IgD-negative memory B cell (primary cell): ENCODE data around the gene RTL1. TPM values are rescaled to one million over a fixed set of nuclear protein-coding genes. Genes with fewer than 3 reads are reported as not detected.

ENCODE experiments used
- H3K27ac Mint-ChIP-seq, 3 donors: one replicate each; pipeline ENCODE4 v1.8.0; 2020 to 2022; ENCODE audit warnings: mild to moderate bottlenecking in 3 of 3, mixed read lengths in 3 of 3, moderate library complexity in 1 of 3
- H3K27me3 Mint-ChIP-seq: one replicate; pipeline ENCODE4 v1.8.0; 2021; ENCODE audit warnings: mixed read lengths
- H3K36me3 Mint-ChIP-seq: one replicate; pipeline ENCODE4 v1.8.0; 2020; ENCODE audit warnings: mild to moderate bottlenecking, mixed read lengths
- H3K4me1 Mint-ChIP-seq, 3 donors: one replicate each; pipeline ENCODE4 v1.8.0; 2020 to 2022; ENCODE audit warnings: mixed read lengths in 3 of 3, mild to moderate bottlenecking in 1 of 3
- H3K4me3 Mint-ChIP-seq, 4 donors: one replicate each; pipeline ENCODE4 v1.8.0; 2020 to 2022; ENCODE audit warnings: mild to moderate bottlenecking in 4 of 4, mixed read lengths in 4 of 4, moderate library complexity in 3 of 4
- H3K9me3 Mint-ChIP-seq, 3 donors: one replicate each; pipeline ENCODE4 v1.8.0; 2020 to 2021; ENCODE audit warnings: mixed read lengths in 3 of 3, mild to moderate bottlenecking in 1 of 3
- polyA plus RNA-seq: library from polyadenylated mRNA; unstranded; fragments of 300-500 nt; fragmentation: Illumina TruSeq; gene quantifications from one replicate; pipeline ENCODE4 v1.2.3, GENCODE V29; 2021

Gene RTL1
- polyA plus RNA-seq, 1 donor from 2014 or later: not detected

DNA sequence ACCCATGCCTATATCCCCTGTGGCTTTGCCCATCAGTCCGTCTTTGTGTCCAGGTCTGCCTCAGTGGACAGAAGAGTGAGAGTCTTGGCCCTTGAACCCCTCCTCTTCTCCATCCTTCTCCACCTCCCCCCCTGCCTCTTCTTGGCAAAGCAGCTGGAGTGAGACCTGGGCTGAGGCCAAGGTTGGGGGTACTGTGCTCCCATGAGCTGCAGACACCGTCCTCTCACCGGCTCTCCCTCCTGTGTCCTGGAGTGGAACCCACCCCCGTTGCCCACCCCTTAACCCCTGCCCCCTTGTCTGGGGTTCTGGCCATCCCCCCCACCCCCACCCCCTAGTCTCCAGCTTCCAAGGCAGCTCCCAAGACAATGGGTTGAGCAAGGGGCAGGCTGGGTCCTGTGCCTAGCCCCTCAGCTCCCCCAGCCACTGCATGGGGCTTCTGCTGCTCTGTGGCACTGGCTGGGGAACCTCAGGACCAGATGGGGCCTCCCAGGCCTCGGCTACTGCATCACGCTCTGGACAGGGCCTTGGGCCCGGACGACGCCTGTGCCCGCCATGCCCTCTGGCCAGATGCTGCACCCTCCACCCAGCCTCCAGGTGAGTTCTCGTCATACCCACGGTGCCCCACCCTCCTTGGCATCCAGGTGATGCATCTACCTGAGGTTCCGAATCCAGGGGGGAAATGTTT, 35.7 kb downstream of the RTL1 start:
- peaks cover 0 to 5% (median 3%) of the 10 kb centered on the region in 3 donors for H3K9me3 Mint-ChIP-seq
- peaks cover 0 to 2% (median 2%) of the 10 kb centered on the region in 3 donors for H3K4me1 Mint-ChIP-seq
- H3K4me3 Mint-ChIP-seq: no peak overlapping the region
- H3K27ac Mint-ChIP-seq: no peak overlapping the region
- H3K27me3 Mint-ChIP-seq: no peaks in the 10 kb centered on the region
- H3K36me3 Mint-ChIP-seq: no peaks in the 10 kb centered on the region

DNA sequence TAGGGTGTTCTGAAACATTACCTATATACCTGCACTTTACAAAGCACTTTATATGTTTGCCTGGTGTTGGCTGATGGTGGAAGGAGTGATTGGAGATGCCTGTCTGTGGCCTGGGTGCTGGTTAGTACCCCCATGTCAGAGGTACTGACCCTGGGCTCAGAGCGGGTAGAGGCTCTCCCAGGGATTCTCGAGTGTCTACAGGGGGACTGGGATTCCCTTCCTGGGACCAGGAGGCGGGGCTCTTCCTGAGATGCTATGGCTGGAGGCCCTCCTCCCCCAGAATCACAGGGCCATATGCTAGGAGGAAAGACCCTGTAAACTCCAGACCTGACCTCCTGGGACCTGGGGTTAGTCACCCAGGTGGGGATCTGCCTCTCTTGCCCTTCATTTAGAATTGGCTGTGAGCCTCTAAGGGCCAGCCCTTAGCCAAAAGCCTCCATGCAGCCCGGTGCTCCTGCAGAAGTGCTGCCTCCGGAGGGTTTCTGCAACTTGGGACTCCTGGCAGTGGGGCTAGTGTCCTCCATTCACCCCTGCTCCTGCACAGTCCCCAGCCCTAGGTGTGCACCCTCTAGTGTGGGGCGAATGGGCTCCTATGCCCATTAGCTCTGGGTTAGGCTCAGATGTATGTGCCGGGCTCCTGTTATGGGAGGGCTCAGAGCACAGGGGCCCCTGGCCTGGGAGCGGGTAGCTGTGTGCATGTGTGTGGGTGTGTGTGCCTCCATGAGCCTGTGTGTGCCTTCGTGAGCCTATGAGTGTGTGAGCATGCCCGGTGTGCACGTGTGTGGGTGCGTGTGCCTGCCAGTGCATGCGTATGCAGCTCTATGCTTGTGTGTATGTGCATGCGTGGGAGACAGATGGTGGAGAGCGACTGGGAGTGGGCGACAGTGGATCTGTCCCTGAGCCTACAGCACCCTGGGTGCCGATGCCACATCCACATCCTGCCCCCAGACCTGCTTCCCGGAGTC, 36.6 kb downstream of the RTL1 start:
- no peak overlapping the region for H3K27ac Mint-ChIP-seq
- no peaks in the 10 kb centered on the region for H3K36me3 Mint-ChIP-seq
- H3K4me3 Mint-ChIP-seq: no peak overlapping the region
- peaks cover 0 to 3% (median 1%) of the 10 kb centered on the region in 3 donors for H3K9me3 Mint-ChIP-seq
- H3K27me3 Mint-ChIP-seq: no peaks in the 10 kb centered on the region
- peaks cover 0 to 2% (median 0%) of the 10 kb centered on the region in 3 donors for H3K4me1 Mint-ChIP-seq

DNA sequence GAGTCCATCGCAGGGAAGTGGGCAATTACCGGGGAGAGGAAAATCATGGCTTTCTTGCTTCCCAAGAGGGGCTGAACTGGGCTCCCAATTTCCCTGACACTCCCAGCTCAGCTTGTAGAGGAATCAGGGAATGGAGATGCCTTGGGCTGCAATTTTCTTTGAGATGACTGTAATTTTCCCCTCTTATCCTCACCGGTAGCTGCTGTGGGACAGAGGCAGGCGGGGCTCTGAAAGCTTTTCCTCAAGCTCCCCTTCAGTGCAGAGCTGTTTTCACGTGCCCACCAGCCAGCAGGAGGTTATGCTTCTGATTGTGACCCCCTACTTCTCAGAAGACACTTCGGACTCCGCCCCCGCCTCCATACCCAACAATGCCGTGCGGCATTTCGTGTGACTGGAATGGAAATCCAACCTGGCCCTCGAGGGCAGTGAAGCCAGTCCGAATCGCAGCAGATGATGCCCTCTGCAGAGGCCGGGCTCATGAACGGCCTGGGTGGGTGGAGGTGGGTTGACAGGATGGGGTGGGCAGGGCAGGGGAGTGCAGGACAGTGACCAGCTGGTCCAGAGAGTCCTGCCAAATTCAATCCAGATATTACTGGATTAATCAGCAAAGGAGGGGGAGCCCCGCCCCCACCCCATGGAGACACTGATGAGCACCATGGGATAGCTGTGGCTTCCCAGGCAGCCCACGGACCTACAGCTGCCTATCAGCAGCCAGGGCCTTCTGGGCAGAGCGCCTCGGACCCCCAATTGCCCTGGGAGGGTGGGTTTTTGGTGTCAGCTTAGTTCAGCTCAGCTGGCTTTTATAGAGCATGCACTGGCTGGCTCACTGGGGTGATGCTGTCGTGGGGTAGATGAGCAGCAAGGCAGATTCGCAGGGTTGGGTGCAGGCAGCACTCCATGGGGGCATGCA, 37.6 kb downstream of the RTL1 start:
- H3K27ac Mint-ChIP-seq: no peak overlapping the region
- peaks cover 0 to 2% (median 0%) of the 10 kb centered on the region in 3 donors for H3K4me1 Mint-ChIP-seq
- H3K4me3 Mint-ChIP-seq: no peak overlapping the region
- no peaks in the 10 kb centered on the region for H3K27me3 Mint-ChIP-seq
- H3K36me3 Mint-ChIP-seq: no peaks in the 10 kb centered on the region
- peaks cover 0 to 3% (median 0%) of the 10 kb centered on the region in 3 donors for H3K9me3 Mint-ChIP-seq

DNA sequence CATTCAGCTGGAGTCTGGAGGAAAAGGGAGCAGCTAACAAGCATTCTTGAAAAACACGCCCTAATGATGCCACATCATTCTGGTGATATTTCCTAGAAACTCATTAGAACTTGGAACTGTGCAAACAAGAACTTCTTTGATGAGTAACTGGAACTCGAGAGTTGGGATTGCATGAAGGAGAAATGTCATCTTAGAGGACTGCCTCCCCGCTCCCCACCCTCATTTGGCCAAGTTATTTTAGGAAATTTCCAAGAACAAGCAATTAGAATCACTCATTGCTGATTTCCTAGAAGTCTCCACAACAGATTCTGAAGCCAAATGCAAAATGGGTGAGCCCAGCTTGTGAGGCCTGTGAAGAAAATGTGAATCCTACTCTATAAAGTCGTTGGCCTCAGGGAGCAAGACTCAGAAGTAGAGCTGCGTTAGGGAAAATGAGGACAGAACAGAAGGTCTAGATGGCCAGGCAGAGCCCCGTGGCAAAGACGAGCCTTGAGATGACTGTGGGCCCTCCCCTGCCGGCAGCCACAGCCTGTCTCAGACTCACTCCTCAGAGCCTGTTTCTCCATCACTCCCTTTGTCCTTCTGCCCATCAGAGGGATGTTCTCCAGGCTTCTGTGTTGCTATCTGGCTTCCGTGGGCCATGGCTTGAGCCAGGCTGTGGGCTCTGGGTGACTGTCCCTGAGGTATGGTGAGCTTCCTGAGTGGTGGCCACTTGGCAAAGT, 38.4 kb downstream of the RTL1 start:
- H3K36me3 Mint-ChIP-seq: no peaks in the 10 kb centered on the region
- peaks cover 0 to 3% (median 0%) of the 10 kb centered on the region in 3 donors for H3K9me3 Mint-ChIP-seq
- no peak overlapping the region for H3K27ac Mint-ChIP-seq
- peaks cover 0 to 2% (median 0%) of the 10 kb centered on the region in 3 donors for H3K4me1 Mint-ChIP-seq
- H3K4me3 Mint-ChIP-seq: no peak overlapping the region
- H3K27me3 Mint-ChIP-seq: peaks cover under 1% of the 10 kb centered on the region

DNA sequence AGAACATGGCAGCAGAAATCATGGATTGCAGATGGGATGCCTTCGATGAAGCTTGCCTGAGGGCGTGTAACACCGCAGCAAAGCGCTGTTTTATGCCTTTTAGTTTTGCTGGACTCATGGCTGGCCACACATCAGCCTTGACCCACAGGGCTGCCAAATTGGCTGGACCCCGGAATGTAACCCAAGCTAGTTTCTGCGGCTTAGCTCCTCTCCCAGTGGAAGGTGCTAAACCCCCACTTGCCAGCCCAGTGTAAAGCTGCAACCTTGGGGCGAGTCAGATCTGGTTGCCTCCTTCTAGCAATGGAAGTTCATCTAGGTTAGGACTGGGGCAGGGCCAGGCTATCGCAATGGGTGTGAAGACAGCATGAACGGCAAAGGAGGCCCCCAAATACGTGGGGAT, 39.3 kb downstream of the RTL1 start:
- no peak overlapping the region for H3K27ac Mint-ChIP-seq
- no peak overlapping the region for H3K4me3 Mint-ChIP-seq
- H3K36me3 Mint-ChIP-seq: no peaks in the 10 kb centered on the region
- H3K27me3 Mint-ChIP-seq: peaks cover 3% of the 10 kb centered on the region
- peaks cover 0 to 3% (median 0%) of the 10 kb centered on the region in 3 donors for H3K9me3 Mint-ChIP-seq
- H3K4me1 Mint-ChIP-seq: peaks cover 0 to 2% (median 0%) of the 10 kb centered on the region in 3 donors

DNA sequence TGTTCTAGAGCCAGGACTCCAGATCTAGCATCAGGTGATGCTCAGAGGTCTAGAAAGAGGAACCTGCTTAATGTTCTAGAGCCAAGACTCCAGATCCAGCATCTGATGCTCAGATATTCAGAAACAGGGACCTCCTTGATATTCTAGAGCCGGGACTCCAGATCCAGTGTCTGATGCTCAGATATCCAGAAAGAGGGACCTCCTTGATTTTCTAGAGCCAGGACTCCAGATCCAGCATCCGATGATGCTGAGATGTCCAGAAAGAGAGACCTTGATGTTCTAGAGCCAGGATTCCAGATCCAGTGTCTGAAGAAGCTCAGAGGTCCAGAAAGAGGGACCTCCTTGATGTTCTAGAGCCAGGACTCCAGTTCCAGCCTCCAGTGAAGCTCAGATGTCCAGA, 40.7 kb downstream of the RTL1 start:
- Mint-ChIP-seq H3K36me3 (no peaks in the 10 kb centered on the region), H3K4me3 (no peak overlapping the region), H3K27me3 (peaks cover 3% of the 10 kb centered on the region), H3K27ac (no peak overlapping the region), H3K9me3 (peaks cover 0 to 3% (median 0%) of the 10 kb centered on the region in 3 donors), H3K4me1 (peaks cover 0 to 2% (median 0%) of the 10 kb centered on the region in 3 donors)

DNA sequence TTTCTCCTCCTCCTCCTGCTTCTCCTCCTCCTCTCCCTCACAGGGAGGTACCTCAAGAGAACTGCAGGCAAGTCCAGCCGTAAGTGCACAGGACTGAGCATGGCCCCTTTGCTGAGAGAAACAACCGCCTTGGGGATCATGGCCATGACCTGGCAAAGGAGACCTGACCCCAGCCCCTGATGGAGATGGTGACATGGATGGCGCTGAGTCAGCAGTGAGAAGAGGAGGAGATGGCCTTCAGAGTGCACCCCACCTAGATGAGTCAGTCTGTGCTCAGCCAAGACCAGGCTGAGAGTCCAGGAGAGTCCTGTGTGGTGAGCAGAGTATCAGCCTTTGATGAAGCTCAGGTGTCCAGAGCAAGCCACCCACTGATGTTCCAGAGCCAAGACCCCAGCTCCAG, 41.2 kb downstream of the RTL1 start:
- peaks cover 0 to 2% (median 0%) of the 10 kb centered on the region in 3 donors for H3K4me1 Mint-ChIP-seq
- H3K36me3 Mint-ChIP-seq: no peaks in the 10 kb centered on the region
- peaks cover 0 to 3% (median 0%) of the 10 kb centered on the region in 3 donors for H3K9me3 Mint-ChIP-seq

DNA sequence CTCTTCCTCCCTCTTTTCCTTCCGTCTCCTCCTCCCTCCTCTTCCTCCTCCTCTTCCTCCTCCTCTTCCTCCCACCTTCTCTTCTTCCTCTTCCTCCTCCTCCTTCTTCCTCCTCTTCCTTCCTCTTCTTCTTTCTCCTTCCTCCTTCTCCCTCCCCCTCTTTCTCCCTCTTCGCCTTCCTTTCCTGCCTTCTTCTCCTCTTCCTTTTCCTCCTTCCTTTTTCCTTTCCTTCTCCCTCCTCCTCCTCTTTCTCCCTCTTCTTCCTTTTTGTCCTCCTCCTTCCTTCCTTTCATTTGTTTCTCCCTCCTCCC, 41.6 kb downstream of the RTL1 start:
- Mint-ChIP-seq H3K4me3 (no peak overlapping the region), H3K27ac (no peak overlapping the region), H3K4me1 (peaks cover 0 to 2% (median 0%) of the 10 kb centered on the region in 3 donors), H3K9me3 (peaks cover 0 to 3% (median 0%) of the 10 kb centered on the region in 3 donors), H3K36me3 (no peaks in the 10 kb centered on the region), H3K27me3 (peaks cover 3% of the 10 kb centered on the region)

More for the DNA sequence above, 41.2 kb downstream of the RTL1 start:
- Mint-ChIP-seq H3K4me3 (no peak overlapping the region), H3K27ac (no peak overlapping the region), H3K27me3 (peaks cover 3% of the 10 kb centered on the region)

DNA sequence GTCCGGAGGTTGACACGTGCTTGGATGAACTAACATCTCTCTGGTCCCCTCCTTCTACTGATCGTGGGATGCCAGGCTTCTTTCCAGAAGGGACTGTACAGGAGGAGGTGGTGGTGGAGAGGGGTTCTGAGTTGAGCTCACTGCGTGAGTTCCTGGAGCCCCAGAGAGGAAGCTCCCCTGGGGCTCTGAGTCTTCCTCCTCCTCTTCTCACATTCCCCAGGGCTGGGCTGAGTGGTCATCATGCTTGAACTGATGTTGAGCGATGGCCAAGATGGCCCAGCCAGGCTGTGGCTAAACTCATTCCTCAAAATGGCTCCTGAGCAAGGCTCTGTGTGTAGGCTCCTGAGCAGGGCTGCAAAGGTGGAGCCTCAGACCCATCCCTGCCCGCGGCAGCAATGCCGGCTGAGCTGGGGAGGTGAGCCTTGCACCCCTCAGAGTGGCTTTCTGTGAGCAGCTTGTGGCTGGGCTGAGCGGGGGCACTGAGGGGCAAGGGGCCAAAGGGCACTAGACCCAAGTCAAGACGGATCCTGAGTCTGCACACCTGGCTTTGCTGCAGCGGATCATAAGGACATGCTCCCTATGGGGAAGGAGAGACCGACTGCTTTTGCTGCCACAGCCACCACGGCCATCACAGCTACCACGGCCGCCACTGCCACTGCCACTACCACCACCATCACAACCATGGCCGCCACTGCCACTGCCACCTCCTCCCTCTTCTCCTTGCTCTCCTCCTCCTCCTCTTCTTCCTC, 42.2 kb downstream of the RTL1 start:
- Mint-ChIP-seq H3K9me3 (peaks cover 0 to 3% (median 0%) of the 10 kb centered on the region in 3 donors), H3K4me3 (no peak overlapping the region), H3K36me3 (no peaks in the 10 kb centered on the region), H3K27me3 (peaks cover 3% of the 10 kb centered on the region), H3K4me1 (peaks cover 0 to 2% (median 0%) of the 10 kb centered on the region in 3 donors), H3K27ac (no peak overlapping the region)

DNA sequence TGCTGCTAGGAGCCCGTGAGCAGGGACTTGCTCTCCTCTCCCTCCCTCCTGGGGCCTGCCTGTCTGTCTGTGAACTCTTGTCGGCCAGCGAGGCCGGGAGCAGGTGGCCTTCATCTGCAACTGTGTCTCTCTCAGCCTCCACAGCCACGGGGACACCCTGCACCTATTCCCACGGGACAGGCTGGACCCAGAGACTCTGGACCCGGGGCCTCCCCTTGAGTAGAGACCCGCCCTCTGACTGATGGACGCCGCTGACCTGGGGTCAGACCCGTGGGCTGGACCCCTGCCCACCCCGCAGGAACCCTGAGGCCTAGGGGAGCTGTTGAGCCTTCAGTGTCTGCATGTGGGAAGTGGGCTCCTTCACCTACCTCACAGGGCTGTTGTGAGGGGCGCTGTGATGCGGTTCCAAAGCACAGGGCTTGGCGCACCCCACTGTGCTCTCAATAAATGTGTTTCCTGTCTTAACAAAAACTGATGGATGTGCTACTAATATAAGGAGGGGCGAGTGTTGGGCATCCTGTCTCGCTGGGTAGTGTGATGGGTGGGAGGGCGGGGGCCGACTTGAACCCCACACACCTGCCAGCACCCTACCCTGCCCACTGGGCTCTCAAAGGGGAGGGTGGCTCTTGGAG, 42.9 kb downstream of the RTL1 start:
- peaks cover 5% of the 10 kb centered on the region for H3K27me3 Mint-ChIP-seq
- peaks cover 0 to 3% (median 0%) of the 10 kb centered on the region in 3 donors for H3K9me3 Mint-ChIP-seq
- no peaks in the 10 kb centered on the region for H3K4me1 Mint-ChIP-seq
- no peak overlapping the region for H3K27ac Mint-ChIP-seq
- H3K4me3 Mint-ChIP-seq: no peak overlapping the region
- H3K36me3 Mint-ChIP-seq: no peaks in the 10 kb centered on the region

DNA sequence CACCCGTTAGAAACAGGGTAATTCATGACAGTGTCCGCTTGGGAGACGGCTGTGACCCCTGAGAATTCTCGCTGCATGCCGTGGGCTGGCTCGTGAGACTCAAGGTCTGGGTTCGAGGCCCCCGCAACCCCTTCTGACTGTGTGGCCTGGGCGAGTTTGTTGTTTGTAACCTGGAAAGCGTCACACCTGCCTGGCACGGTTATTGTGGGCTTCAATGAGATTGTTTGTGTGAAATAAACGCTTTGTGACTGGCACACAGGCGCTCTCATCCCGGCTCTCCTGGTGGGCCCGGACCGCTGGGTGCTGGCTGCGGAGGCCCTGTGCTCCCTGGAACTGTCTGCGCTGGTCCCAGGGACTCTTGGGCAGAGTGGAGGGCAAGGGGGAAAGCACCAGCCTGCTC, 43.7 kb downstream of the RTL1 start:
- Mint-ChIP-seq H3K4me1 (no peaks in the 10 kb centered on the region), H3K27me3 (peaks cover 5% of the 10 kb centered on the region), H3K9me3 (peaks cover 0 to 3% (median 0%) of the 10 kb centered on the region in 3 donors), H3K4me3 (no peak overlapping the region), H3K36me3 (no peaks in the 10 kb centered on the region), H3K27ac (no peak overlapping the region)

DNA sequence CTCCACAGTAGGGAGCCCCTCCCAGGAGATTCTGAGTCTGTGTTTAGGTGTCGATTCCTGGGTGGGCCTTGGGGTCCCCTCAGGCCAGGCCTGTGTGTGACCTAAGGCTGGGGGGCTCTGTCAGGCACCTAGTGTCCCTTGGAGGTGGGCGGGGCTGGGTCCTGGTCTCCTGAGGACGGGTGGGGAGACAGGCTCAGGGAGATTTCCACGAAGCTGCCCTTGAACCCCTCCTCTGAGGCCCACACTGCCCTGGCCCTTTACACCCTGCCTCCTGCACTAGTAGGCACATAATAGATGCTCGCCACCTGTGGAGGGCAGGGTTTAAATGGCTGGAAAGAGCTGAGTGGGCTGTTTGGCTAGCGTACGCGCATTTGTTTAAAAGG, 44.7 kb downstream of the RTL1 start:
- no peak overlapping the region for H3K4me3 Mint-ChIP-seq
- H3K4me1 Mint-ChIP-seq: no peaks in the 10 kb centered on the region
- peaks cover 0 to 3% (median 0%) of the 10 kb centered on the region in 3 donors for H3K9me3 Mint-ChIP-seq

More for the DNA sequence above, 44.7 kb downstream of the RTL1 start:
- Mint-ChIP-seq H3K36me3 (no peaks in the 10 kb centered on the region), H3K27ac (no peak overlapping the region), H3K27me3 (peaks cover 5% of the 10 kb centered on the region)
